K562 (cell line): ENCODE results near the gene CARD10. TPM values are rescaled to one million over a fixed set of nuclear protein-coding genes. Genes with fewer than 3 reads are reported as not detected.

ENCODE experiments used
- BDP1 ChIP-seq: IDR thresholded peaks from 3 replicates; pipeline ENCODE4 v1.6.1; 2011; ENCODE audit not compliant: insufficient read length, insufficient read depth
- CBFA2T2 ChIP-seq: fragments of 450-650 bp; conservative IDR thresholded peaks from 2 replicates; pipeline ENCODE4 v1.6.1; 2017; ENCODE audit warnings: mild to moderate bottlenecking
- CC2D1A ChIP-seq: fragments of 450-650 bp; IDR thresholded peaks from 2 replicates; pipeline ENCODE4 v1.6.1; 2017; ENCODE audit warnings: mild to moderate bottlenecking
- FOSL1 ChIP-seq: fragments of 200-800 bp; sonication (Bioruptor generic); conservative IDR thresholded peaks from 2 replicates; pipeline ENCODE4 v1.6.1; 2016; ENCODE audit warnings: missing genetic modification characterization, missing compliant biosample characterization
- FOXA3 ChIP-seq, 2 experiments: fragments of 450-650 bp in 1 of 2; sonication (generic) in 1 of 2; formaldehyde crosslinking; IDR thresholded peaks in 1 of 2; conservative IDR thresholded peaks in 1 of 2; 2 replicates each; pipeline versions ENCODE4 v1.4.0 to v1.8.0; 2020 to 2022; ENCODE audit warnings: mild to moderate bottlenecking in 2 of 2, missing genetic modification reagents in 1 of 2
- GATAD2B ChIP-seq: fragments of 450-650 bp; IDR thresholded peaks from 2 replicates; pipeline ENCODE4 v1.6.1; 2017; ENCODE audit warnings: mild to moderate bottlenecking, borderline replicate concordance
- HMGN3 ChIP-seq: IDR thresholded peaks from 2 replicates; pipeline ENCODE4 v1.6.1; 2011; ENCODE audit warnings: borderline replicate concordance, low read depth, mild to moderate bottlenecking, mixed read lengths, low read length; ENCODE audit not compliant: insufficient read length; ENCODE audit errors: extremely low read depth
- KLF16 ChIP-seq: IDR thresholded peaks from 2 replicates; pipeline ENCODE4 v1.6.1; 2016; ENCODE audit warnings: antibody characterized with exemption
- MTA1 ChIP-seq: fragments of 450-650 bp; IDR thresholded peaks from 2 replicates; pipeline ENCODE4 v1.6.1; 2017; ENCODE audit warnings: borderline replicate concordance
- NCOA1 ChIP-seq: fragments of 450-650 bp; IDR thresholded peaks from 2 replicates; pipeline ENCODE4 v1.6.1; 2016; ENCODE audit warnings: low read depth
- NR2F6 ChIP-seq: fragments of 450-650 bp; formaldehyde crosslinking; IDR thresholded peaks from 2 replicates; pipeline ENCODE4 v1.4.0; 2020; ENCODE audit warnings: mild to moderate bottlenecking
- OTX1 ChIP-seq: fragments of 450-650 bp; formaldehyde crosslinking; IDR thresholded peaks from 2 replicates; pipeline ENCODE4 v1.4.0; 2022; ENCODE audit warnings: mild to moderate bottlenecking
- PTBP1 ChIP-seq: fragments of 200-400 bp; formaldehyde crosslinking; IDR thresholded peaks from 2 replicates; pipeline ENCODE4 v1.6.1; 2017; ENCODE audit warnings: low read depth, low read length
- RERE ChIP-seq: sonication (generic); formaldehyde crosslinking; IDR thresholded peaks from 2 replicates; pipeline ENCODE4 v1.8.0; 2023; ENCODE audit warnings: missing genetic modification reagents, mild to moderate bottlenecking, borderline replicate concordance
- RFX1 ChIP-seq: fragments of 450-650 bp; IDR thresholded peaks from 2 replicates; pipeline ENCODE4 v1.6.1; 2016; ENCODE audit warnings: mild to moderate bottlenecking, moderate library complexity
- RNF2 ChIP-seq: sonication (generic); IDR thresholded peaks from 2 replicates; pipeline ENCODE4 v1.6.1; 2016
- SMARCE1 ChIP-seq: fragments of 450-650 bp; IDR thresholded peaks from 2 replicates; pipeline ENCODE4 v1.7.1; 2016; ENCODE audit warnings: mild to moderate bottlenecking
- SNIP1 ChIP-seq: fragments of 450-650 bp; IDR thresholded peaks from 2 replicates; pipeline ENCODE4 v1.7.1; 2017; ENCODE audit warnings: low read depth, mild to moderate bottlenecking
- TEAD1 ChIP-seq, 2 experiments: fragments of 450-650 bp in 1 of 2; sonication (generic) in 1 of 2; formaldehyde crosslinking; IDR thresholded peaks; 2 replicates each; pipeline versions ENCODE4 v1.4.0 to v1.8.0; 2020 to 2022; ENCODE audit warnings: mild to moderate bottlenecking in 2 of 2, missing genetic modification reagents in 1 of 2
- ZBTB1 ChIP-seq: sonication (generic); formaldehyde crosslinking; IDR thresholded peaks from 2 replicates; pipeline ENCODE4 v1.8.1; 2023; ENCODE audit warnings: missing genetic modification reagents, low read depth, mild to moderate bottlenecking, borderline replicate concordance
- ZBTB2 ChIP-seq: fragments of 450-650 bp; IDR thresholded peaks from 2 replicates; pipeline ENCODE4 v1.6.1; 2016; ENCODE audit warnings: antibody characterized with exemption
- ZNF24 ChIP-seq: fragments of 450-650 bp; IDR thresholded peaks from 2 replicates; pipeline ENCODE4 v1.6.1; 2016
- ZNF408 ChIP-seq: fragments of 250-450 bp; sonication (Bioruptor Pico); IDR thresholded peaks from 2 replicates; pipeline ENCODE4 v1.4.0; 2020; ENCODE audit warnings: low read depth, mild to moderate bottlenecking, moderate library complexity
- ZNF695 ChIP-seq: fragments of 450-650 bp; formaldehyde crosslinking; IDR thresholded peaks from 2 replicates; pipeline ENCODE4 v1.4.0; 2020; ENCODE audit warnings: mild to moderate bottlenecking, moderate library complexity
- polyA plus RNA-seq, 8 experiments: library from polyadenylated mRNA; depleted of rRNA in 4 of 8; stranded (reverse) in 5 of 8; unstranded in 3 of 8; fragments of >200 nt; fragmentation: Nextera tagmentation in 2 of 8; fragmentation: Illumina TruSeq in 1 of 8; extraction: Ambion mirVana in 2 of 8; extraction: Trizol in 1 of 8; gene quantifications; 2 replicates each; pipeline versions ENCODE4 v1.2.1 to v1.2.3, GENCODE V29; 2011 to 2014; ENCODE audit warnings: inconsistent platforms in 1 of 8, missing spikeins in 1 of 8
- total RNA-seq, 7 experiments: library from RNA; depleted of rRNA in 6 of 7; stranded (reverse); fragments of >200 nt in 6 of 7; fragmentation: Illumina TruSeq in 2 of 7; extraction: Trizol in 2 of 7; gene quantifications; 2 replicates each; pipeline versions ENCODE4 v1.2.1 to v1.2.3, GENCODE V29; 2011 to 2021; ENCODE audit warnings: low replicate concordance in 1 of 7

The CARD10 gene
- total and polyA plus RNA-seq, 9 of the 15 experiments (the other 6 are each of a cell fraction or from before 2014, with no cell fraction given), result 0.13 to 5.8 (median 1.6) TPM

GRCh38 chr22:37552524-37553163 lies 33.4 kb upstream of the CARD10 start (continued):
- TF ChIP-seq ZNF408 (CRISPR knock-in tag) (no peak), FOXA3 (CRISPR knock-in tag; conservative IDR thresholded peaks at IDR 0.05 in 1 of 2, IDR thresholded peaks at IDR 0.05 in 1 of 2) (no peak), RFX1 (peak; percentile 78; the same call in 1 of the 2 replicates), CC2D1A (peak; percentile 98), NR2F6 (CRISPR knock-in tag) (no peak), NCOA1 (peak; percentile 86), SMARCE1 (peak; percentile 98), HMGN3 (peak; percentile 97), CBFA2T2 (peak; percentile 98), PTBP1 (0 out of 2 replicates have a peak, but pooled peaks have one; percentile 20), TEAD1 (CRISPR knock-in tag; IDR thresholded peaks at IDR 0.05) (peak in 1 of 2 experiments; percentile 68; a peak in 1 of 4 replicates), BDP1 (no peak), GATAD2B (peak; percentile 54; the same call in 1 of the 2 replicates), SNIP1 (no peak), FOSL1 (tag) (peak; percentile 63), MTA1 (peak; percentile 69; the same call in 1 of the 2 replicates), RERE (CRISPR knock-in tag) (no peak), RNF2 (peak; percentile 76; the same call in 1 of the 2 replicates), OTX1 (CRISPR knock-in tag) (no peak), ZNF24 (0 out of 2 replicates have a peak, but pooled peaks have one; percentile 19), ZNF695 (CRISPR knock-in tag) (no peak), ZBTB1 (CRISPR knock-in tag) (peak; percentile 73; the same call in 1 of the 2 replicates), ZBTB2 (peak; percentile 54; the same call in 1 of the 2 replicates), KLF16 (peak; percentile 96)
